Astrocyte (in vitro differentiated cells and primary cell): ENCODE results near the gene ECHDC3. TPM values are rescaled to one million over a fixed set of nuclear protein-coding genes. Genes with fewer than 3 reads are reported as not detected.

Experiments used
- DNase-seq: peaks from one replicate; pipeline ENCODE4 v3.0.0-alpha.2; 2010; ENCODE audit warnings: low read depth
- FAIRE-seq: peaks from 2 replicates; lab custom pipeline; 2011; peaks lifted over from hg19 to GRCh38; lab: Jason Lieb, UNC
- H2AFZ ChIP-seq: 2 replicates; pipeline ENCODE4 v1.6.0; 2012; ENCODE audit warnings: low read depth, low read length, inconsistent platforms
- H3K27ac ChIP-seq: 2 replicates; pipeline ENCODE4 v1.5.1; 2011; ENCODE audit warnings: low read depth, low read length, inconsistent platforms
- H3K27me3 ChIP-seq: 2 replicates; pipeline ENCODE4 v1.6.0; 2011; ENCODE audit warnings: low read length, inconsistent platforms; ENCODE audit not compliant: insufficient read depth
- H3K36me3 ChIP-seq: 2 replicates; pipeline ENCODE4 v1.5.1; 2011; ENCODE audit warnings: low read length, inconsistent platforms; ENCODE audit not compliant: insufficient read depth
- H3K4me1 ChIP-seq: 2 replicates; pipeline ENCODE4 v1.5.1; 2011; ENCODE audit warnings: low read length, inconsistent platforms; ENCODE audit not compliant: insufficient read depth
- H3K4me2 ChIP-seq: 2 replicates; pipeline ENCODE4 v1.6.0; 2012; ENCODE audit warnings: low read length, inconsistent platforms
- H3K4me3 ChIP-seq: 2 replicates; pipeline ENCODE4 v1.5.1; 2011; ENCODE audit warnings: low read depth, mild to moderate bottlenecking, low read length, inconsistent platforms; ENCODE audit not compliant: insufficient read depth
- H3K79me2 ChIP-seq: 2 replicates; pipeline ENCODE4 v1.6.0; 2012; ENCODE audit warnings: mild to moderate bottlenecking, low read length, inconsistent platforms; ENCODE audit not compliant: insufficient read depth
- H3K9ac ChIP-seq: 2 replicates; pipeline ENCODE4 v1.6.0; 2012; ENCODE audit warnings: mild to moderate bottlenecking, low read length, inconsistent platforms
- H3K9me3 ChIP-seq: 2 replicates; pipeline ENCODE4 v1.5.1; 2012; ENCODE audit warnings: low read depth, mild to moderate bottlenecking, low read length, inconsistent platforms; ENCODE audit not compliant: insufficient read depth
- H4K20me1 ChIP-seq: 2 replicates; pipeline ENCODE4 v1.6.0; 2012; ENCODE audit warnings: low read length, inconsistent platforms; ENCODE audit not compliant: insufficient read depth
- H3K27ac Mint-ChIP-seq: one replicate; pipeline ENCODE4 v1.8.0; 2021; ENCODE audit warnings: mild to moderate bottlenecking, mixed read lengths; ENCODE audit not compliant: unreplicated experiment
- H3K27me3 Mint-ChIP-seq: one replicate; pipeline ENCODE4 v1.8.0; 2021; ENCODE audit warnings: low read depth, mixed read lengths; ENCODE audit not compliant: unreplicated experiment
- H3K36me3 Mint-ChIP-seq: one replicate; pipeline ENCODE4 v1.8.0; 2021; ENCODE audit warnings: low read depth, mixed read lengths; ENCODE audit not compliant: unreplicated experiment
- H3K4me1 Mint-ChIP-seq: one replicate; pipeline ENCODE4 v1.8.0; 2021; ENCODE audit warnings: low read depth, mixed read lengths; ENCODE audit not compliant: unreplicated experiment
- H3K4me3 Mint-ChIP-seq: one replicate; pipeline ENCODE4 v1.8.0; 2021; ENCODE audit warnings: mild to moderate bottlenecking, moderate library complexity, mixed read lengths; ENCODE audit not compliant: unreplicated experiment
- H3K9me3 Mint-ChIP-seq: one replicate; pipeline ENCODE4 v1.8.0; 2021; ENCODE audit warnings: mild to moderate bottlenecking, mixed read lengths; ENCODE audit not compliant: unreplicated experiment
- CTCF ChIP-seq: IDR thresholded peaks from 2 replicates; pipeline ENCODE4 v1.5.1; 2011; ENCODE audit warnings: low read depth, mild to moderate bottlenecking, inconsistent platforms, low read length, moderate library complexity; ENCODE audit not compliant: insufficient read depth
- EZH2 ChIP-seq: IDR thresholded peaks from 2 replicates; pipeline ENCODE4 v1.6.1; 2012; ENCODE audit warnings: mild to moderate bottlenecking, low read length, inconsistent platforms; ENCODE audit not compliant: insufficient read depth
- total RNA-seq: library from RNA; stranded (reverse); gene quantifications from 2 replicates; pipeline ENCODE4 v1.2.1, GENCODE V29; 2021

The ECHDC3 gene
- total RNA-seq, 1 donor from 2014 or later, result 2.1 TPM

GRCh38 chr10:11704092-11704491, 38.1 kb upstream of the ECHDC3 start:
- H3K9me3 Mint-ChIP-seq, result peaks cover 2% of the 10 kb centered on the region
- H3K27ac Mint-ChIP-seq, result no peak overlapping the region
- H3K4me1 ChIP-seq, result no peaks in the 10 kb centered on the region
- H4K20me1 ChIP-seq, result no peaks in the 10 kb centered on the region
- no peak for DNase-seq
- no peaks in the 10 kb centered on the region for H3K9me3 ChIP-seq
- no peak overlapping the region for H3K4me3 Mint-ChIP-seq
- H3K4me1 Mint-ChIP-seq, result no peaks in the 10 kb centered on the region
- H3K4me2 ChIP-seq, result no peak overlapping the region
- no peak overlapping the region for H2AFZ ChIP-seq
- no peak overlapping the region for H3K9ac ChIP-seq
- no peak overlapping the region for H3K27ac ChIP-seq
- peaks cover 10% of the 10 kb centered on the region for H3K27me3 Mint-ChIP-seq
- FAIRE-seq, result no peak
- no peaks in the 10 kb centered on the region for H3K36me3 ChIP-seq
- H3K36me3 Mint-ChIP-seq, result peaks cover 3% of the 10 kb centered on the region
- H3K27me3 ChIP-seq, result no peaks in the 10 kb centered on the region
- no peaks in the 10 kb centered on the region for H3K79me2 ChIP-seq
- TF ChIP-seq CTCF, result no peak
- no peak for TF ChIP-seq EZH2
- H3K4me3 ChIP-seq, result no peak overlapping the region

GRCh38 chr10:11705722-11706121, 36.5 kb upstream of the ECHDC3 start:
- Mint-ChIP-seq H3K27me3 (peaks cover 14% of the 10 kb centered on the region), H3K27ac (no peak overlapping the region), H3K36me3 (peaks cover 3% of the 10 kb centered on the region), H3K4me1 (no peaks in the 10 kb centered on the region), H3K4me3 (no peak overlapping the region), H3K9me3 (peaks cover 2% of the 10 kb centered on the region)
- DNase-seq, result no peak
- Histone ChIP-seq H2AFZ (no peak overlapping the region), H3K4me1 (no peaks in the 10 kb centered on the region), H3K36me3 (no peaks in the 10 kb centered on the region), H4K20me1 (no peaks in the 10 kb centered on the region), H3K9me3 (no peaks in the 10 kb centered on the region), H3K79me2 (no peaks in the 10 kb centered on the region), H3K27me3 (no peaks in the 10 kb centered on the region), H3K27ac (no peak overlapping the region), H3K4me3 (no peak overlapping the region), H3K4me2 (no peak overlapping the region), H3K9ac (no peak overlapping the region)
- no peak for FAIRE-seq
- no peak for TF ChIP-seq EZH2
- no peak for TF ChIP-seq CTCF

GRCh38 chr10:11706895-11707567, 35.2 kb upstream of the ECHDC3 start:
- FAIRE-seq (no peak), DNase-seq (no peak)
- Histone ChIP-seq H3K27me3 (no peaks in the 10 kb centered on the region), H4K20me1 (no peaks in the 10 kb centered on the region), H3K4me3 (no peak overlapping the region), H3K4me2 (no peak overlapping the region), H3K79me2 (no peaks in the 10 kb centered on the region), H3K9me3 (no peaks in the 10 kb centered on the region), H3K36me3 (no peaks in the 10 kb centered on the region), H2AFZ (no peak overlapping the region), H3K27ac (no peak overlapping the region), H3K4me1 (no peaks in the 10 kb centered on the region), H3K9ac (no peak overlapping the region)
- Mint-ChIP-seq H3K4me3 (no peak overlapping the region), H3K27ac (no peak overlapping the region), H3K4me1 (no peaks in the 10 kb centered on the region), H3K9me3 (peaks cover 2% of the 10 kb centered on the region), H3K36me3 (peaks cover 3% of the 10 kb centered on the region), H3K27me3 (peaks cover 14% of the 10 kb centered on the region)
- TF ChIP-seq CTCF, result peak; percentile 4
- TF ChIP-seq EZH2, result no peak
